Heart left ventricle (tissue), 16 donors: ENCODE results near the gene C9orf152. TPM values are rescaled to one million over a fixed set of nuclear protein-coding genes. Genes with fewer than 3 reads are reported as not detected.

Experiments
- ATAC-seq, 4 donors: fragments of 200-7000 bp; cut with Tn5 transposase; one replicate each; pipeline ENCODE4 v1.9.1; 2020 to 2022; ENCODE audit warnings: moderate library complexity in 4 of 4, mild to moderate bottlenecking in 3 of 4, moderate number of reproducible peaks in 1 of 4
- DNase-seq, 5 donors: peaks; one replicate each; pipeline ENCODE4 v3.0.0-alpha.2; 2020
- H3K27ac ChIP-seq, 12 donors: fragments of 200-600 bp; sonication (generic) in 4 of 12; one replicate each; pipeline versions ENCODE4 v1.5.0 to v1.8.0; 2016 to 2022; ENCODE audit warnings: mild to moderate bottlenecking in 2 of 12
- H3K27me3 ChIP-seq, 9 donors: fragments of 200-600 bp; sonication (generic) in 2 of 9; one replicate each; pipeline versions ENCODE4 v1.5.1 to v1.8.0; 2016 to 2022; ENCODE audit warnings: mild to moderate bottlenecking in 3 of 9
- H3K36me3 ChIP-seq, 9 donors: fragments of 200-600 bp; sonication (generic) in 2 of 9; one replicate each; pipeline versions ENCODE4 v1.5.0 to v1.8.0; 2018 to 2022; ENCODE audit warnings: mild to moderate bottlenecking in 2 of 9
- H3K4me1 ChIP-seq, 12 donors: fragments of 200-600 bp; sonication (generic) in 4 of 12; one replicate each; pipeline versions ENCODE4 v1.5.0 to v1.8.0; 2016 to 2022; ENCODE audit warnings: mild to moderate bottlenecking in 3 of 12
- H3K4me3 ChIP-seq, 12 donors: fragments of 200-600 bp; sonication (generic) in 4 of 12; one replicate each; pipeline versions ENCODE4 v1.5.0 to v1.8.0; 2017 to 2022; ENCODE audit warnings: mild to moderate bottlenecking in 9 of 12, moderate library complexity in 4 of 12
- H3K9me3 ChIP-seq, 12 donors: fragments of 200-600 bp; sonication (generic) in 4 of 12; one replicate each; pipeline versions ENCODE4 v1.5.0 to v1.8.0; 2016 to 2022; ENCODE audit warnings: mild to moderate bottlenecking in 1 of 12
- CTCF ChIP-seq, 12 donors: fragments of 200-600 bp; sonication (generic) in 4 of 12; IDR thresholded peaks; one replicate each; pipeline versions ENCODE4 v1.5.0 to v1.8.0; 2018 to 2022; ENCODE audit warnings: antibody characterized with exemption in 12 of 12, mild to moderate bottlenecking in 5 of 12
- POLR2A ChIP-seq, 2 donors: fragments of 450-650 bp; IDR thresholded peaks; one replicate each; pipeline ENCODE4 v1.6.1; 2017; ENCODE audit warnings: antibody characterized with exemption in 2 of 2, mild to moderate bottlenecking in 2 of 2, moderate library complexity in 2 of 2
- WGBS, 4 donors: extraction: QIAGEN DNeasy Blood & Tissue Kit in 2 of 4; methylation state at CpG; one replicate each; pipeline versions ENCODE4 v1.1.5 to v1.1.7; 2013 to 2018; 5-methylcytosine and 5-hydroxymethylcytosine counted together
- intact Hi-C, 10 donors: fragments of 100-400 bp; cut with DNase I; formaldehyde crosslinking; loops; one replicate each; pipeline versions ENCODE4 v1.11.1 to v1.14.2; 2022
- polyA plus RNA-seq, 2 donors: library from polyadenylated mRNA; stranded (reverse); fragments of 200-250 nt; gene quantifications; one replicate each; pipeline ENCODE4 v1.2.3, GENCODE V29; 2013
- total RNA-seq, 9 donors: library from RNA; depleted of rRNA in 2 of 9; stranded (reverse); fragments of >200 nt in 2 of 9; fragmentation: NEBNext Ultra II Directional in 3 of 9; extraction: Animal tissue kit (Norgen Biotek cat#: 25700) in 3 of 9; gene quantifications; one replicate each; pipeline versions ENCODE4 v1.1.0 to v1.2.4, GENCODE V29; 2016 to 2023
- donor health status: ischemic (EF 13 %, LVEDD 7.1; RV severe dilation, severe dysfunction).
- donor health status: healthy with polysubstance abuse.
- donor health status: DM: no; HTN: yes; CAD: no.
- donor health status: DM: no; HTN: no; CAD: no.
- donor health status: ischemic (EF 25% LVEDD 6.9; RV normal size, moderate dysfunction).
- donor health status: ischemic (EF 25% LVEDD 5.7; RV mildly dilated, moderate dysfunction).
- donor health status: healthy.
- donor health status: DM: yes; HTN: yes; CAD: no.
- donor health status: ischemic (EF 35%, LVEDD 5.7; RV mildly dilated, moderate dysfunction).
- donor health status: nonischemic (EF 11% LVEDD 7.7; RV severe dilation, severe dysfunction).
- donor health status: DM: yes; HTN: yes; CAD: no.
- donor health status: PGD.
- donor health status: ischemic (EF 29% LVEDD 5.4; RV normal size, mild dysfunction).
- donor health status: nonischemic (EF 23%, LVEDD 6.1; RV moderate dilation, normal function).

The C9orf152 gene
- total and polyA plus RNA-seq, 11 donors: not detected

GRCh38 chr9:110173322-110173642 is 34.7 kb downstream of the C9orf152 start:
- Histone ChIP-seq H3K4me1 (peaks cover 0 to 19% (median under 1%) of the 10 kb centered on the region in 12 donors), H3K36me3 (peaks cover 0 to 44% (median 30%) of the 10 kb centered on the region in 9 donors), H3K27me3 (no peaks in the 10 kb centered on the region), H3K4me3 (no peak overlapping the region), H3K9me3 (no peaks in the 10 kb centered on the region), H3K27ac (no peak overlapping the region)
- WGBS, 4 donors: 53 to 58% (median 54%) methylated on average over 7 of the region's 7 CpGs
- no peak for TF ChIP-seq CTCF (IDR thresholded peaks at IDR 0.05)
- no peak for TF ChIP-seq POLR2A (IDR thresholded peaks at IDR 0.05)
- no peak for DNase-seq
- ATAC-seq: no peak
- intact Hi-C loops: loop anchor here in 1 of 10 donors (10.0 kb wide), 1 partner anchor 52 kb away; no protein-coding TSS in a partner anchor

- ATAC-seq: no peak
Observed at GRCh38 chr9:110170357-110171257, 37.4 kb downstream of the C9orf152 start.

GRCh38 chr9:110168486-110168885 is 39.5 kb downstream of the C9orf152 start:
- intact Hi-C loops: no loop called here
- H3K4me1 ChIP-seq: peaks cover 0 to 40% (median 19%) of the 10 kb centered on the region in 12 donors

More at GRCh38 chr9:110170357-110171257, 37.4 kb downstream of the C9orf152 start:
- no peaks in the 10 kb centered on the region for H3K9me3 ChIP-seq
- peaks cover 0 to 38% (median 18%) of the 10 kb centered on the region in 12 donors for H3K4me1 ChIP-seq
- H3K36me3 ChIP-seq: peaks cover 0 to 45% (median 30%) of the 10 kb centered on the region in 9 donors
- no peaks in the 10 kb centered on the region for H3K27me3 ChIP-seq
- H3K27ac ChIP-seq: no peak overlapping the region
- 81 to 94% (median 87%) methylated on average over 9 of the region's 9 CpGs for WGBS, 4 donors
- TF ChIP-seq POLR2A (IDR thresholded peaks at IDR 0.05) (no peak), CTCF (IDR thresholded peaks at IDR 0.05) (no peak)
- no peak overlapping the region for H3K4me3 ChIP-seq
- no peak for DNase-seq
- intact Hi-C loops: loop anchor here in 1 of 10 donors (10.0 kb wide), 1 partner anchor 54 kb away; no protein-coding TSS in a partner anchor

More at GRCh38 chr9:110168486-110168885, 39.5 kb downstream of the C9orf152 start:
- ATAC-seq: no peak
- WGBS, 4 donors: 69 to 83% (median 71%) methylated on average over 5 of the region's 5 CpGs
- H3K4me3 ChIP-seq: no peak overlapping the region
- no peak for DNase-seq
- no peak for TF ChIP-seq POLR2A (IDR thresholded peaks at IDR 0.05)
- TF ChIP-seq CTCF (IDR thresholded peaks at IDR 0.05): no peak
- H3K27ac ChIP-seq: no peak overlapping the region
- H3K9me3 ChIP-seq: no peaks in the 10 kb centered on the region
- peaks cover 0 to 45% (median 30%) of the 10 kb centered on the region in 9 donors for H3K36me3 ChIP-seq
- no peaks in the 10 kb centered on the region for H3K27me3 ChIP-seq
